Vagina (tissue), 2 donors: ENCODE data around the gene ASCL3. TPM values are rescaled to one million over a fixed set of nuclear protein-coding genes. Genes with fewer than 3 reads are reported as not detected.
"Not testable (repeated sequence)": the region's sequence is repeated elsewhere in the genome, so short reads cannot be mapped to it uniquely, and the experiment has no call there.

Source experiments
- DNase-seq, 2 donors: peaks; one replicate each; pipeline ENCODE4 v3.0.0-alpha.2; 2017; ENCODE audit errors: extremely low spot score in 2 of 2
- H3K27ac ChIP-seq: fragments of 200-600 bp; sonication (generic); one replicate; pipeline ENCODE4 v1.5.1; 2019
- H3K27me3 ChIP-seq: fragments of 200-600 bp; sonication (generic); one replicate; pipeline ENCODE4 v1.5.1; 2019
- H3K36me3 ChIP-seq, 2 donors: fragments of 200-600 bp; sonication (generic); one replicate each; pipeline ENCODE4 v1.5.1; 2017 to 2019
- H3K4me1 ChIP-seq: fragments of 200-600 bp; sonication (generic); one replicate; pipeline ENCODE4 v1.5.1; 2019
- H3K4me3 ChIP-seq, 2 donors: fragments of 200-600 bp; sonication (generic); 1 replicate in 1 of 2; 2 replicates in 1 of 2; pipeline ENCODE4 v1.5.1; 2016 to 2019
- H3K9me3 ChIP-seq: fragments of 200-600 bp; sonication (generic); one replicate; pipeline ENCODE4 v1.5.1; 2019
- CTCF ChIP-seq, 3 experiments: fragments of 450-650 bp in 2 of 3; fragments of 200-600 bp in 1 of 3; sonication (generic) in 1 of 3; IDR thresholded peaks; one replicate each; pipeline ENCODE4 v1.5.1; 2017 to 2019; ENCODE audit warnings: antibody characterized with exemption in 3 of 3, mild to moderate bottlenecking in 2 of 3, moderate library complexity in 2 of 3
- POLR2A ChIP-seq, 2 donors: fragments of 450-650 bp; IDR thresholded peaks; one replicate each; pipeline ENCODE4 v1.6.1; 2017; ENCODE audit warnings: antibody characterized with exemption in 2 of 2, mild to moderate bottlenecking in 2 of 2, moderate library complexity in 2 of 2
- POLR2AphosphoS5 ChIP-seq, 2 donors: sonication (generic); formaldehyde crosslinking; IDR thresholded peaks; one replicate each; pipeline ENCODE4 v1.9.0; 2017; ENCODE audit warnings: antibody characterized with exemption in 2 of 2, mild to moderate bottlenecking in 2 of 2, low read depth in 1 of 2; ENCODE audit not compliant: insufficient read depth in 1 of 2
- intact Hi-C: fragments of 100-400 bp; cut with DNase I; formaldehyde crosslinking; loops from one replicate; pipeline ENCODE4 v1.15.1; 2023
- total RNA-seq: library from RNA; depleted of rRNA; stranded (reverse); fragments of >200 nt; gene quantifications from one replicate; pipeline ENCODE4 v1.2.3, GENCODE V29; 2016

The ASCL3 gene
- total RNA-seq, 1 donor from 2014 or later, result not detected

GRCh38 chr11:8910649-8911026 is 32.2 kb downstream of the ASCL3 start:
- peak overlapping the region; percentile 90 for H3K27ac ChIP-seq
- H3K27me3 ChIP-seq, result no peaks in the 10 kb centered on the region
- no peak for TF ChIP-seq POLR2AphosphoS5 (IDR thresholded peaks at IDR 0.05; ENCODE audit: insufficient read depth in 1 of 2, low read depth in 1 of 2)
- no peak for TF ChIP-seq POLR2A (IDR thresholded peaks at IDR 0.05)
- no peak for TF ChIP-seq CTCF (IDR thresholded peaks at IDR 0.05)
- intact Hi-C loops, result no loop called here
- H3K36me3 ChIP-seq, result no peaks in the 10 kb centered on the region
- H3K4me1 ChIP-seq, result peaks cover 52% of the 10 kb centered on the region
- no peak for DNase-seq
- H3K9me3 ChIP-seq, result no peaks in the 10 kb centered on the region
- peak overlapping the region; percentile 80 to 95 for H3K4me3 ChIP-seq

DNA sequence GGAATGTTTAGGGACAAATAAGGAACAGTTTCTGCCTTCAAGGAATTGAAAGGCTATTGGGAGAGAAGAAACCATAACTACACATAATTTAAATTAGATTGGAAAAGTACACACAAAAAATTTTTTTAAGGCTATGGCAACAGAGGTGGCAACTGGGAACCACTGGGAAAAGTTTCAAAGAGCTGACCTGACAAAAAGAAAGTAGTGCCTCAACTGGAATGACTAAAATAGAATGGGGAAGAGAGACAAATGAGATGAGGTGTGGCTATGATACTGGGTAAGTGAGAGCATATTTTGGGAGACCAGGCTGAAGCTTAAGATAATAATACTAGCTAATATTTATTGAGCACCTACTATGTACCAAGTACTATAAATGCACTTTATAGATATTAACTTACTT is 34.7 kb downstream of the ASCL3 start:
- no peak for TF ChIP-seq POLR2A (IDR thresholded peaks at IDR 0.05)
- no peak for TF ChIP-seq POLR2AphosphoS5 (IDR thresholded peaks at IDR 0.05; ENCODE audit: insufficient read depth in 1 of 2, low read depth in 1 of 2)
- no peak for TF ChIP-seq CTCF (IDR thresholded peaks at IDR 0.05)
- H3K4me1 ChIP-seq, result peaks cover 41% of the 10 kb centered on the region
- no peak overlapping the region for H3K27ac ChIP-seq

GRCh38 chr11:8907116-8907515 is 35.7 kb downstream of the ASCL3 start:
- no peak overlapping the region for H3K27ac ChIP-seq
- H3K27me3 ChIP-seq, result no peaks in the 10 kb centered on the region
- DNase-seq, result no peak
- H3K4me3 ChIP-seq, result no peak overlapping the region
- no peaks in the 10 kb centered on the region for H3K9me3 ChIP-seq
- H3K4me1 ChIP-seq, result peaks cover 35% of the 10 kb centered on the region
- no peak for TF ChIP-seq CTCF (IDR thresholded peaks at IDR 0.05)
- TF ChIP-seq POLR2A (IDR thresholded peaks at IDR 0.05), result no peak
- no peak for TF ChIP-seq POLR2AphosphoS5 (IDR thresholded peaks at IDR 0.05; ENCODE audit: insufficient read depth in 1 of 2, low read depth in 1 of 2)
- intact Hi-C loops, result no loop called here
- no peaks in the 10 kb centered on the region for H3K36me3 ChIP-seq

More for the DNA sequence above, 34.7 kb downstream of the ASCL3 start:
- DNase-seq, result no peak
- Histone ChIP-seq H3K4me3 (no peak overlapping the region), H3K27me3 (no peaks in the 10 kb centered on the region), H3K36me3 (no peaks in the 10 kb centered on the region), H3K9me3 (no peaks in the 10 kb centered on the region)
- intact Hi-C loops, result no loop called here

DNA sequence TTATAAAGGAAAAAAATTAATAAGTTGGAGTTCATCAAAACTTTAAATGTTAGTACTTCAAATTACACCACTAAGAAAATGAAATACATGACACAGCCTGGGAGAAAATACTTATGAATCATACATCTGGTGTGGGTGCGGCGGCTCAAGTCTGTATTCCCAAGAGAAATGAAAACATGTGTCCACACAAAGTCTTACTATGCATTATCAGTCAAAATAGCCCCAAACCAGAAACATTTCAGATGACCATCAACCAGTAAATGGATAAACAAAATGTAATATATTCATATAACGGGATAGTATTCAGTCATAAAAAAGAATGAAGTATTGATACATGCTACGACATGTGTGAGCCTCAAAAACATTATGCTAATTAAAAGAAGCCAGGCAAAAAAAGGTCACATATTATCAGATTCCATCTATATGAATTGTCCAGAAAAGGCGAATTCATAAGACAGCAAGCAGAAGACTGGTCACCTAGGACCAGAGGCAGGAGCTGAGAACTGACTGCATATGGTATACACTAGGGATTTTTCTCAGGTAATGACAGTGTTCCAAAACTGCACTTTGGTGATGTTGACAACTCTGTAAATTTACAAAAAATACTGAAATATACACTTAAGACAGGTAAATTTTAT is 37.2 kb downstream of the ASCL3 start:
- intact Hi-C loops, result no loop called here
- H3K27me3 ChIP-seq, result no peaks in the 10 kb centered on the region
- H3K27ac ChIP-seq, result no peak overlapping the region
- H3K9me3 ChIP-seq, result no peaks in the 10 kb centered on the region
- no peaks in the 10 kb centered on the region for H3K36me3 ChIP-seq
- H3K4me1 ChIP-seq, result peaks cover 32% of the 10 kb centered on the region
- TF ChIP-seq POLR2AphosphoS5 (IDR thresholded peaks at IDR 0.05; ENCODE audit: insufficient read depth in 1 of 2, low read depth in 1 of 2) (peak in 1 of 2 donors; percentile 63), CTCF (IDR thresholded peaks at IDR 0.05) (no peak)
- DNase-seq, result no peak
- no peak overlapping the region for H3K4me3 ChIP-seq

DNA sequence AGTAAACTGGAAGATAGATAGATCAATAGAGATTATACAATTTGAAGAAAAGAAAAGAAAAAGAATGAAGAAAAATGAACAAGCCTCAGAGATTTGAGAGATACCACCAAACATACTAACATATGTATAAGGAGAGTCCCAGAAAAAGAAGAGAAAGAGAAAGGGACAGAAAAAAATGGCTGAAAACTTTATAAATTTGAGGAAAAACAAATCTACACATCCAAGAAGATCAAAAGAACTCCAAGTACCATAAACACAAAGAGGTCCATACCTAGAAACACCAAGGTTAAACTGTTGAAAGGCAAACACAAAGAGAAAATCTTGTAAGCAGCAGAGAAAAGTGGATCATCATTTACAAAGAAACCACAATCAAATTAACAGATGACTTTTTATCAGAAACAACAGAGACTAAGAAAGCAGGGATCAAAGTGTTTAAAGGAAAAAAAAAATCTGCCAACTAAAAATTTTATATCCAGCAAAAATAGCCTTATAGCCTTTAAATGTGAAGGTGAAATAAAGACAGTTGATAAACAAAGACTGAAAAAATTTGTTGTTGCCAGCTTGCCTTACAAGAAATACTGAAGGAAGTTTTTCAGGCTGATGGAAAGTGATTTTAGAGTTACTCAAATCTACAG is 43.6 kb downstream of the ASCL3 start:
- no peaks in the 10 kb centered on the region for H3K36me3 ChIP-seq
- no peak overlapping the region for H3K27ac ChIP-seq
- intact Hi-C loops, result no loop called here
- no peak overlapping the region for H3K4me3 ChIP-seq
- no peak for DNase-seq
- no peaks in the 10 kb centered on the region for H3K9me3 ChIP-seq
- no peaks in the 10 kb centered on the region for H3K4me1 ChIP-seq
- H3K27me3 ChIP-seq, result no peaks in the 10 kb centered on the region
- TF ChIP-seq CTCF (IDR thresholded peaks at IDR 0.05) (no peak), POLR2AphosphoS5 (IDR thresholded peaks at IDR 0.05; ENCODE audit: insufficient read depth in 1 of 2, low read depth in 1 of 2) (no peak), POLR2A (IDR thresholded peaks at IDR 0.05) (no peak)

- not testable (repeated sequence) for H3K9me3 ChIP-seq
Measured at GRCh38 chr11:8891185-8891584, 51.6 kb downstream of the ASCL3 start.

More at GRCh38 chr11:8891185-8891584, 51.6 kb downstream of the ASCL3 start:
- DNase-seq, H3K27ac ChIP-seq, intact Hi-C loops, H3K36me3 ChIP-seq, H3K4me1 ChIP-seq, H3K4me3 ChIP-seq, H3K27me3 ChIP-seq: not testable (repeated sequence)
